ENCODE data around the gene CCRL2.
"Not testable (repeated sequence)": the region's sequence is repeated elsewhere in the genome, so short reads cannot be mapped to it uniquely, and the experiment has no call there.

The CCRL2 gene

GRCh38 chr3:46380471-46381221 is 26.4 kb upstream of the CCRL2 start:
- DNase-seq = no peak

GRCh38 chr3:46381625-46382024 is 25.4 kb upstream of the CCRL2 start:
- DNase-seq = no peak

- no peak for DNase-seq
These were observed 23.7 kb upstream of the CCRL2 start for GRCh38 chr3:46383211-46383950.

GRCh38 chr3:46383951-46384330 is 23.1 kb upstream of the CCRL2 start:
- no peak for DNase-seq

- DNase-seq = no peak
These were observed 20.9 kb upstream of the CCRL2 start for GRCh38 chr3:46386205-46386604.

GRCh38 chr3:46388847-46389246 is 18.2 kb upstream of the CCRL2 start:
- not testable (repeated sequence) for DNase-seq

GRCh38 chr3:46389306-46389705 is 17.8 kb upstream of the CCRL2 start:
- no peak for DNase-seq

GRCh38 chr3:46391526-46391925 is 15.5 kb upstream of the CCRL2 start:
- DNase-seq = not testable (repeated sequence)

- no peak for DNase-seq
These were observed 14.0 kb upstream of the CCRL2 start for GRCh38 chr3:46393011-46393410.

GRCh38 chr3:46393554-46394434 is 13.3 kb upstream of the CCRL2 start:
- DNase-seq = no peak

GRCh38 chr3:46395210-46395661 is 11.8 kb upstream of the CCRL2 start:
- DNase-seq = no peak

GRCh38 chr3:46395766-46396530 is 11.1 kb upstream of the CCRL2 start:
- no peak for DNase-seq

GRCh38 chr3:46397111-46397510 is 9.9 kb upstream of the CCRL2 start:
- no peak for DNase-seq

- DNase-seq = no peak
These were observed 8.7 kb upstream of the CCRL2 start for GRCh38 chr3:46398186-46398955.

- DNase-seq = no peak
These were observed 8.0 kb upstream of the CCRL2 start for GRCh38 chr3:46399098-46399497.

GRCh38 chr3:46399557-46399956 is 7.5 kb upstream of the CCRL2 start:
- DNase-seq = no peak

GRCh38 chr3:46400000-46400734 is 6.9 kb upstream of the CCRL2 start:
- DNase-seq = no peak

- no peak for DNase-seq
These were observed 6.2 kb upstream of the CCRL2 start for GRCh38 chr3:46400846-46401245.

GRCh38 chr3:46401579-46401978 is 5.5 kb upstream of the CCRL2 start:
- no peak for DNase-seq

GRCh38 chr3:46402902-46403301 is 4.2 kb upstream of the CCRL2 start:
- DNase-seq = not testable (repeated sequence)
